HCT116 (cell line): Measurements from ENCODE around the gene BBLN.

Experiments
- CTCF ChIP-seq, 3 experiments: fragments of 200-600 bp in 1 of 3; sonication (generic) in 1 of 3; IDR thresholded peaks in 2 of 3; conservative IDR thresholded peaks in 1 of 3; 2 replicates each; pipeline ENCODE4 v1.5.1; 2012 to 2017; ENCODE audit warnings: low read depth in 2 of 3, low read length in 2 of 3, antibody characterized with exemption in 1 of 3, borderline replicate concordance in 1 of 3, control low read depth in 1 of 3, mild to moderate bottlenecking in 1 of 3, mixed read lengths in 1 of 3, mixed run types in 1 of 3, moderate library complexity in 1 of 3; ENCODE audit not compliant: insufficient read depth in 1 of 3
- EZH2 ChIP-seq: fragments of 200-600 bp; sonication (generic); IDR thresholded peaks from 2 replicates; pipeline ENCODE4 v1.6.1; 2017; ENCODE audit warnings: antibody characterized with exemption, mixed run types
- POLR2A ChIP-seq: IDR thresholded peaks from 2 replicates; pipeline ENCODE4 v1.7.0; 2011; ENCODE audit warnings: borderline replicate concordance; ENCODE audit not compliant: insufficient read depth, insufficient read length; ENCODE audit errors: extremely low read depth
- RAD21 ChIP-seq: IDR thresholded peaks from 2 replicates; pipeline ENCODE4 v1.6.1; 2012; ENCODE audit warnings: low read depth, mild to moderate bottlenecking

GRCh38 chr9:128162215-128163026 lies 2.4 kb downstream of the BBLN start:
- TF ChIP-seq CTCF (IDR thresholded peaks at IDR 0.05 in 2 of 3, conservative IDR thresholded peaks at IDR 0.05 in 1 of 3; ENCODE audit: borderline replicate concordance in 1 of 3, insufficient read depth in 1 of 3, low read depth in 2 of 3, low read length in 2 of 3) (no peak), EZH2 (no peak), POLR2A (no peak), RAD21 (no peak)
